WTC11 (cell line): Measurements from ENCODE around the gene C14orf93. TPM values are rescaled to one million over a fixed set of nuclear protein-coding genes. Genes with fewer than 3 reads are reported as not detected.

Source experiments
- ATAC-seq: fragments of 200-7000 bp; cut with Tn5 transposase; 2 replicates; pipeline ENCODE4 v1.10.0; 2021; ENCODE audit warnings: mild to moderate bottlenecking, moderate library complexity
- CTCF ChIA-PET: fragments of 300-600 bp; sonication (Branson Sonifier 250); formaldehyde crosslinking; loops from one replicate; lab custom pipeline; 2021; ENCODE audit warnings: antibody characterized with exemption; lab: Charles Lee
- POLR2A ChIA-PET: fragments of 350-600 bp; sonication (Branson Sonifier 250); formaldehyde crosslinking; loops from one replicate; lab custom pipeline; 2021; ENCODE audit warnings: antibody characterized with exemption; lab: Charles Lee
- DNase-seq: peaks from one replicate; pipeline ENCODE4 v3.0.0; 2021; ENCODE audit warnings: low spot score
- H3K27ac Mint-ChIP-seq: 2 replicates; pipeline ENCODE4 v1.8.0; 2021; ENCODE audit warnings: mixed read lengths
- H3K27me3 Mint-ChIP-seq: 2 replicates; pipeline ENCODE4 v1.8.0; 2021; ENCODE audit warnings: low read depth, mild to moderate bottlenecking, moderate library complexity, mixed read lengths
- H3K36me3 Mint-ChIP-seq: 2 replicates; pipeline ENCODE4 v1.8.0; 2021; ENCODE audit warnings: mixed read lengths
- H3K4me1 Mint-ChIP-seq: 2 replicates; pipeline ENCODE4 v1.8.0; 2022; ENCODE audit warnings: mixed read lengths
- H3K4me3 Mint-ChIP-seq: 2 replicates; pipeline ENCODE4 v1.8.0; 2021; ENCODE audit warnings: mild to moderate bottlenecking, moderate library complexity, mixed read lengths
- H3K9me3 Mint-ChIP-seq: 2 replicates; pipeline ENCODE4 v1.8.0; 2021; ENCODE audit warnings: mixed read lengths
- ATF1 ChIP-seq: sonication (generic); formaldehyde crosslinking; IDR thresholded peaks from 2 replicates; pipeline ENCODE4 v1.8.1; 2023; ENCODE audit warnings: mild to moderate bottlenecking, moderate library complexity, missing genetic modification reagents
- CTCF ChIP-seq: fragments of 200-600 bp; IDR thresholded peaks from 2 replicates; pipeline ENCODE4 v1.8.0; 2022; ENCODE audit warnings: antibody characterized with exemption
- GABPB1 ChIP-seq: sonication (generic); formaldehyde crosslinking; IDR thresholded peaks from 2 replicates; pipeline ENCODE4 v1.8.1; 2023; ENCODE audit warnings: mild to moderate bottlenecking, missing genetic modification reagents
- GTF2I ChIP-seq: fragments of 250-450 bp; sonication (Bioruptor Pico); conservative IDR thresholded peaks from 2 replicates; pipeline ENCODE4 v1.4.0; 2021; ENCODE audit warnings: mild to moderate bottlenecking
- IRF1 ChIP-seq: sonication (generic); formaldehyde crosslinking; IDR thresholded peaks from 2 replicates; pipeline ENCODE4 v1.8.0; 2023; ENCODE audit warnings: missing genetic modification reagents
- KAT7 ChIP-seq: sonication (generic); formaldehyde crosslinking; IDR thresholded peaks from 2 replicates; pipeline ENCODE4 v1.8.1; 2023; ENCODE audit warnings: missing genetic modification reagents, mild to moderate bottlenecking, borderline replicate concordance
- NFYB ChIP-seq: sonication (generic); formaldehyde crosslinking; conservative IDR thresholded peaks from 2 replicates; pipeline ENCODE4 v1.8.0; 2022; ENCODE audit warnings: low read depth, missing genetic modification reagents
- OVOL2 ChIP-seq: fragments of 250-450 bp; sonication (Bioruptor Pico); IDR thresholded peaks from 2 replicates; pipeline ENCODE4 v1.9.0; 2021; ENCODE audit warnings: mild to moderate bottlenecking, borderline replicate concordance
- RORB ChIP-seq: fragments of 250-450 bp; sonication (Bioruptor Pico); IDR thresholded peaks from 2 replicates; pipeline ENCODE4 v1.9.0; 2021; ENCODE audit warnings: mild to moderate bottlenecking
- SMAD3 ChIP-seq: sonication (generic); formaldehyde crosslinking; IDR thresholded peaks from 2 replicates; pipeline ENCODE4 v1.8.0; 2022; ENCODE audit warnings: missing genetic modification reagents, mild to moderate bottlenecking, borderline replicate concordance
- ZBTB21 ChIP-seq: sonication (generic); formaldehyde crosslinking; IDR thresholded peaks from 2 replicates; pipeline ENCODE4 v1.8.1; 2023; ENCODE audit warnings: mild to moderate bottlenecking, missing genetic modification reagents, borderline replicate concordance
- ZNF121 ChIP-seq: sonication (generic); formaldehyde crosslinking; IDR thresholded peaks from 2 replicates; pipeline ENCODE4 v1.8.0; 2023; ENCODE audit warnings: missing genetic modification reagents
- ZNF219 ChIP-seq: sonication (generic); formaldehyde crosslinking; IDR thresholded peaks from 2 replicates; pipeline ENCODE4 v1.8.0; 2023; ENCODE audit warnings: missing genetic modification reagents, mild to moderate bottlenecking, borderline replicate concordance
- ZNF232 ChIP-seq: sonication (generic); formaldehyde crosslinking; IDR thresholded peaks from 2 replicates; pipeline ENCODE4 v1.8.0; 2022; ENCODE audit warnings: mild to moderate bottlenecking, missing genetic modification reagents
- ZNF281 ChIP-seq: sonication (generic); formaldehyde crosslinking; IDR thresholded peaks from 2 replicates; pipeline ENCODE4 v1.8.0; 2023; ENCODE audit warnings: mild to moderate bottlenecking, missing genetic modification reagents
- ZNF317 ChIP-seq: sonication (generic); formaldehyde crosslinking; IDR thresholded peaks from 2 replicates; pipeline ENCODE4 v1.8.1; 2023; ENCODE audit warnings: low read depth, mild to moderate bottlenecking, moderate library complexity, missing genetic modification reagents, borderline replicate concordance
- ZNF416 ChIP-seq: fragments of 250-450 bp; sonication (Bioruptor Pico); IDR thresholded peaks from 2 replicates; pipeline ENCODE4 v1.9.0; 2021; ENCODE audit warnings: mild to moderate bottlenecking, inconsistent platforms
- total RNA-seq: library from RNA; stranded (reverse); gene quantifications from 3 replicates; pipeline ENCODE4 v1.2.3, GENCODE V29; 2021
- TF ChIP-seq, protein P1 (sequence below): fragments of 250-450 bp; sonication (Bioruptor Pico); IDR thresholded peaks from 2 replicates; pipeline ENCODE4 v1.8.0; 2021; ENCODE audit warnings: mild to moderate bottlenecking
- TF ChIP-seq, protein P2 (sequence below): sonication (generic); formaldehyde crosslinking; IDR thresholded peaks from 2 replicates; pipeline ENCODE4 v1.8.0; 2022; ENCODE audit warnings: missing genetic modification reagents
- TF ChIP-seq, protein P3 (sequence below): sonication (generic); formaldehyde crosslinking; IDR thresholded peaks from 2 replicates; pipeline ENCODE4 v1.8.1; 2022; ENCODE audit warnings: missing genetic modification reagents, borderline replicate concordance

C14orf93 gene
- total RNA-seq, 1 experiment from 2014 or later, result 8.1 TPM

DNA sequence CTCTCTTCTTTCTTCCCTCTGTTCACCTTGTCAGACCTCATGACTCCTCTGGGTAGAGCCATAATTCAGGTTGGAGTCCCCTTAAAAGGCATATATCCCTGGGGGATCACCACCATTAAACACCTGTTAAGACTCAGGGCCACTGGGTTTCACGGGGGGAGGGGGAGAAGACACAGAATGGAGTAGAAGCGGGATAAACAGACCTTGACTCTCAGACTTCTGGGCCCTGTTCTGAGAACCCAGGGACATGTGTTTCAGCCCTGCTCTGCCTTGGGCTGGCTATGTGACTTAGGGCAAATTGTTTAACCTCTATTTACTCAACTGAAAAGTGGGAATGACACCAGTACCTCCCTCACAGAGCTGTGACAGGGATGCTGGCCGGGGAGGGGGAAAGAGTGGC is 42.7 kb upstream of the C14orf93 start:
- Mint-ChIP-seq H3K4me3 (no peak overlapping the region), H3K27ac (no peak overlapping the region), H3K27me3 (peaks cover 5% of the 10 kb centered on the region; the same call in 1 of the 2 replicates), H3K4me1 (peaks cover 14% of the 10 kb centered on the region), H3K36me3 (peaks cover 3% of the 10 kb centered on the region; the same call in 1 of the 2 replicates), H3K9me3 (no peaks in the 10 kb centered on the region)
- TF ChIP-seq RORB (no peak), ZBTB21 (no peak), ZNF281 (CRISPR knock-in tag) (no peak), CTCF (no peak), ZNF232 (no peak), ZNF317 (CRISPR knock-in tag) (no peak), OVOL2 (CRISPR knock-in tag) (no peak), GABPB1 (no peak), GTF2I (CRISPR knock-in tag) (no peak), IRF1 (no peak), KAT7 (no peak), SMAD3 (no peak), NFYB (CRISPR knock-in tag) (no peak), ZNF416 (no peak), ZNF219 (CRISPR knock-in tag) (no peak), ATF1 (CRISPR knock-in tag) (no peak), ZNF121 (CRISPR knock-in tag) (no peak)
- TF ChIP-seq, protein P1, sequence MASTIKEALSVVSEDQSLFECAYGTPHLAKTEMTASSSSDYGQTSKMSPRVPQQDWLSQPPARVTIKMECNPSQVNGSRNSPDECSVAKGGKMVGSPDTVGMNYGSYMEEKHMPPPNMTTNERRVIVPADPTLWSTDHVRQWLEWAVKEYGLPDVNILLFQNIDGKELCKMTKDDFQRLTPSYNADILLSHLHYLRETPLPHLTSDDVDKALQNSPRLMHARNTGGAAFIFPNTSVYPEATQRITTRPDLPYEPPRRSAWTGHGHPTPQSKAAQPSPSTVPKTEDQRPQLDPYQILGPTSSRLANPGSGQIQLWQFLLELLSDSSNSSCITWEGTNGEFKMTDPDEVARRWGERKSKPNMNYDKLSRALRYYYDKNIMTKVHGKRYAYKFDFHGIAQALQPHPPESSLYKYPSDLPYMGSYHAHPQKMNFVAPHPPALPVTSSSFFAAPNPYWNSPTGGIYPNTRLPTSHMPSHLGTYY (CRISPR knock-in tag), result no peak
- TF ChIP-seq, protein P2, sequence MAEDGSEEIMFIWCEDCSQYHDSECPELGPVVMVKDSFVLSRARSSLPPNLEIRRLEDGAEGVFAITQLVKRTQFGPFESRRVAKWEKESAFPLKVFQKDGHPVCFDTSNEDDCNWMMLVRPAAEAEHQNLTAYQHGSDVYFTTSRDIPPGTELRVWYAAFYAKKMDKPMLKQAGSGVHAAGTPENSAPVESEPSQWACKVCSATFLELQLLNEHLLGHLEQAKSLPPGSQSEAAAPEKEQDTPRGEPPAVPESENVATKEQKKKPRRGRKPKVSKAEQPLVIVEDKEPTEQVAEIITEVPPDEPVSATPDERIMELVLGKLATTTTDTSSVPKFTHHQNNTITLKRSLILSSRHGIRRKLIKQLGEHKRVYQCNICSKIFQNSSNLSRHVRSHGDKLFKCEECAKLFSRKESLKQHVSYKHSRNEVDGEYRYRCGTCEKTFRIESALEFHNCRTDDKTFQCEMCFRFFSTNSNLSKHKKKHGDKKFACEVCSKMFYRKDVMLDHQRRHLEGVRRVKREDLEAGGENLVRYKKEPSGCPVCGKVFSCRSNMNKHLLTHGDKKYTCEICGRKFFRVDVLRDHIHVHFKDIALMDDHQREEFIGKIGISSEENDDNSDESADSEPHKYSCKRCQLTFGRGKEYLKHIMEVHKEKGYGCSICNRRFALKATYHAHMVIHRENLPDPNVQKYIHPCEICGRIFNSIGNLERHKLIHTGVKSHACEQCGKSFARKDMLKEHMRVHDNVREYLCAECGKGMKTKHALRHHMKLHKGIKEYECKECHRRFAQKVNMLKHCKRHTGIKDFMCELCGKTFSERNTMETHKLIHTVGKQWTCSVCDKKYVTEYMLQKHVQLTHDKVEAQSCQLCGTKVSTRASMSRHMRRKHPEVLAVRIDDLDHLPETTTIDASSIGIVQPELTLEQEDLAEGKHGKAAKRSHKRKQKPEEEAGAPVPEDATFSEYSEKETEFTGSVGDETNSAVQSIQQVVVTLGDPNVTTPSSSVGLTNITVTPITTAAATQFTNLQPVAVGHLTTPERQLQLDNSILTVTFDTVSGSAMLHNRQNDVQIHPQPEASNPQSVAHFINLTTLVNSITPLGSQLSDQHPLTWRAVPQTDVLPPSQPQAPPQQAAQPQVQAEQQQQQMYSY, result no peak
- TF ChIP-seq, protein P3, sequence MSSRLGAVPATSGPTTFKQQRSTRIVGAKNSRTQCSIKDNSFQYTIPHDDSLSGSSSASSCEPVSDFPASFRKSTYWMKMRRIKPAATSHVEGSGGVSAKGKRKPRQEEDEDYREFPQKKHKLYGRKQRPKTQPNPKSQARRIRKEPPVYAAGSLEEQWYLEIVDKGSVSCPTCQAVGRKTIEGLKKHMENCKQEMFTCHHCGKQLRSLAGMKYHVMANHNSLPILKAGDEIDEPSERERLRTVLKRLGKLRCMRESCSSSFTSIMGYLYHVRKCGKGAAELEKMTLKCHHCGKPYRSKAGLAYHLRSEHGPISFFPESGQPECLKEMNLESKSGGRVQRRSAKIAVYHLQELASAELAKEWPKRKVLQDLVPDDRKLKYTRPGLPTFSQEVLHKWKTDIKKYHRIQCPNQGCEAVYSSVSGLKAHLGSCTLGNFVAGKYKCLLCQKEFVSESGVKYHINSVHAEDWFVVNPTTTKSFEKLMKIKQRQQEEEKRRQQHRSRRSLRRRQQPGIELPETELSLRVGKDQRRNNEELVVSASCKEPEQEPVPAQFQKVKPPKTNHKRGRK (CRISPR knock-in tag), result no peak
- no peak for ATAC-seq
- POLR2A ChIA-PET, result interaction anchor here (1.1 kb wide), 2 partner anchors 38 to 58 kb away, joined by 3 read pairs; no protein-coding TSS in a partner anchor
- CTCF ChIA-PET, result interaction anchor here (0.8 to 8.8 kb wide), 20 partner anchors 8 to 123 kb away, joined by 3 to 224 read pairs (median 7); partner anchors contain the start of genes AJUBA, PRMT5, PSMB11 and PSMB5
- no peak for DNase-seq
